Testis (tissue), 2 donors: Measurements from ENCODE around the gene RAD17.

Experiments
- CTCF ChIP-seq, 3 experiments: fragments of 450-650 bp in 2 of 3; fragments of 200-600 bp in 1 of 3; sonication (generic) in 1 of 3; IDR thresholded peaks; one replicate each; pipeline ENCODE4 v1.5.1; 2016 to 2019; ENCODE audit warnings: antibody characterized with exemption in 3 of 3, mild to moderate bottlenecking in 2 of 3, moderate library complexity in 1 of 3
- POLR2A ChIP-seq: fragments of 450-650 bp; IDR thresholded peaks from one replicate; pipeline ENCODE4 v1.6.1; 2017; ENCODE audit warnings: antibody characterized with exemption, mild to moderate bottlenecking, moderate library complexity

- no peak for TF ChIP-seq CTCF (IDR thresholded peaks at IDR 0.05)
- TF ChIP-seq POLR2A: no peak
Observed at GRCh38 chr5:69364414-69364813, 5.2 kb upstream of the RAD17 start.
